Central memory CD8-positive, alpha-beta T cell (primary cell): Measurements from ENCODE around the gene PLXNA4.

Experiments
- ATAC-seq: fragments of 150-1000 bp; cut with Tn5 transposase; replicated peaks from 2 replicates; pipeline ENCODE4 v1.10.0; 2022; ENCODE audit warnings: mild to moderate bottlenecking, moderate FRiP score, moderate number of reproducible peaks; ENCODE audit not compliant: poor library complexity, severe bottlenecking; ENCODE audit errors: extremely low read depth
- DNase-seq, 2 donors: peaks; one replicate each; pipeline ENCODE4 v3.0.0; 2021; ENCODE audit warnings: low spot score in 2 of 2
- H3K27ac Mint-ChIP-seq: one replicate; pipeline ENCODE4 v1.8.0; 2022; ENCODE audit warnings: low read depth, mild to moderate bottlenecking, moderate library complexity, mixed read lengths
- H3K27me3 Mint-ChIP-seq: one replicate; pipeline ENCODE4 v1.8.0; 2022; ENCODE audit warnings: mixed read lengths
- H3K36me3 Mint-ChIP-seq: one replicate; pipeline ENCODE4 v1.8.0; 2022; ENCODE audit warnings: mild to moderate bottlenecking, moderate library complexity, mixed read lengths; ENCODE audit not compliant: insufficient read depth
- H3K4me1 Mint-ChIP-seq: one replicate; pipeline ENCODE4 v1.8.0; 2022; ENCODE audit warnings: mixed read lengths
- H3K4me3 Mint-ChIP-seq: one replicate; pipeline ENCODE4 v1.8.0; 2022; ENCODE audit warnings: mild to moderate bottlenecking, moderate library complexity, mixed read lengths
- H3K9me3 Mint-ChIP-seq: one replicate; pipeline ENCODE4 v1.8.0; 2022; ENCODE audit warnings: mixed read lengths

Gene PLXNA4

GRCh38 chr7:132261327-132262159, 314.7 kb downstream of the PLXNA4 start:
- ATAC-seq (no peak), DNase-seq (no peak)
- Mint-ChIP-seq H3K9me3 (no peaks in the 10 kb centered on the region), H3K27me3 (peaks cover 47% of the 10 kb centered on the region), H3K27ac (no peak overlapping the region), H3K36me3 (peaks cover 1% of the 10 kb centered on the region), H3K4me1 (no peaks in the 10 kb centered on the region), H3K4me3 (no peak overlapping the region)

GRCh38 chr7:132258231-132258630, 318.0 kb downstream of the PLXNA4 start:
- H3K36me3 Mint-ChIP-seq = peaks cover 1% of the 10 kb centered on the region
- no peaks in the 10 kb centered on the region for H3K4me1 Mint-ChIP-seq
- H3K27ac Mint-ChIP-seq = no peak overlapping the region
- H3K27me3 Mint-ChIP-seq = peaks cover 63% of the 10 kb centered on the region
- ATAC-seq (no peak), DNase-seq (no peak)
- H3K4me3 Mint-ChIP-seq = no peak overlapping the region
- no peaks in the 10 kb centered on the region for H3K9me3 Mint-ChIP-seq

- no peaks in the 10 kb centered on the region for H3K4me1 Mint-ChIP-seq
- H3K27ac Mint-ChIP-seq = no peak overlapping the region
- ATAC-seq (no peak), DNase-seq (no peak)
- peaks cover 57% of the 10 kb centered on the region for H3K27me3 Mint-ChIP-seq
- no peaks in the 10 kb centered on the region for H3K9me3 Mint-ChIP-seq
- peaks cover 1% of the 10 kb centered on the region for H3K36me3 Mint-ChIP-seq
- H3K4me3 Mint-ChIP-seq = no peak overlapping the region
These were observed 319.0 kb downstream of the PLXNA4 start for GRCh38 chr7:132257253-132257652.

GRCh38 chr7:132256721-132257212, 319.5 kb downstream of the PLXNA4 start:
- DNase-seq (no peak), ATAC-seq (no peak)
- peaks cover 55% of the 10 kb centered on the region for H3K27me3 Mint-ChIP-seq
- no peak overlapping the region for H3K27ac Mint-ChIP-seq
- no peaks in the 10 kb centered on the region for H3K36me3 Mint-ChIP-seq
- no peaks in the 10 kb centered on the region for H3K9me3 Mint-ChIP-seq
- H3K4me3 Mint-ChIP-seq = no peak overlapping the region
- H3K4me1 Mint-ChIP-seq = no peaks in the 10 kb centered on the region

GRCh38 chr7:132255898-132256297, 320.4 kb downstream of the PLXNA4 start:
- Mint-ChIP-seq H3K36me3 (no peaks in the 10 kb centered on the region), H3K4me3 (no peak overlapping the region), H3K27me3 (peaks cover 62% of the 10 kb centered on the region), H3K27ac (no peak overlapping the region), H3K4me1 (no peaks in the 10 kb centered on the region), H3K9me3 (no peaks in the 10 kb centered on the region)
- ATAC-seq (no peak), DNase-seq (no peak)

- Mint-ChIP-seq H3K27me3 (peaks cover 62% of the 10 kb centered on the region), H3K9me3 (no peaks in the 10 kb centered on the region), H3K4me1 (no peaks in the 10 kb centered on the region), H3K36me3 (no peaks in the 10 kb centered on the region), H3K27ac (no peak overlapping the region), H3K4me3 (no peak overlapping the region)
- ATAC-seq (no peak), DNase-seq (no peak)
These were observed 321.0 kb downstream of the PLXNA4 start for GRCh38 chr7:132255115-132255797.

GRCh38 chr7:132254455-132254854, 321.8 kb downstream of the PLXNA4 start:
- no peaks in the 10 kb centered on the region for H3K9me3 Mint-ChIP-seq
- no peaks in the 10 kb centered on the region for H3K4me1 Mint-ChIP-seq
- no peak for DNase-seq
- H3K4me3 Mint-ChIP-seq = no peak overlapping the region
- H3K27me3 Mint-ChIP-seq = peaks cover 59% of the 10 kb centered on the region
- ATAC-seq = no peak
- no peaks in the 10 kb centered on the region for H3K36me3 Mint-ChIP-seq
- H3K27ac Mint-ChIP-seq = no peak overlapping the region

GRCh38 chr7:132252793-132253100, 323.5 kb downstream of the PLXNA4 start:
- Mint-ChIP-seq H3K36me3 (no peaks in the 10 kb centered on the region), H3K27ac (no peak overlapping the region)
- no peak for ATAC-seq

GRCh38 chr7:132251327-132251659, 325.0 kb downstream of the PLXNA4 start:
- ATAC-seq = no peak

More at GRCh38 chr7:132252793-132253100, 323.5 kb downstream of the PLXNA4 start:
- DNase-seq = no peak
- Mint-ChIP-seq H3K27me3 (peaks cover 66% of the 10 kb centered on the region), H3K4me1 (no peaks in the 10 kb centered on the region), H3K9me3 (no peaks in the 10 kb centered on the region), H3K4me3 (no peak overlapping the region)

GRCh38 chr7:132250480-132251326, 325.6 kb downstream of the PLXNA4 start:
- H3K36me3 Mint-ChIP-seq = no peaks in the 10 kb centered on the region
- no peak overlapping the region for H3K4me3 Mint-ChIP-seq
- H3K4me1 Mint-ChIP-seq = no peaks in the 10 kb centered on the region
- DNase-seq (no peak), ATAC-seq (no peak)
- no peak overlapping the region for H3K27ac Mint-ChIP-seq
- peaks cover 2% of the 10 kb centered on the region for H3K9me3 Mint-ChIP-seq
- peaks cover 73% of the 10 kb centered on the region for H3K27me3 Mint-ChIP-seq

More at GRCh38 chr7:132251327-132251659, 325.0 kb downstream of the PLXNA4 start:
- H3K4me1 Mint-ChIP-seq = no peaks in the 10 kb centered on the region
- H3K9me3 Mint-ChIP-seq = no peaks in the 10 kb centered on the region
- peaks cover 75% of the 10 kb centered on the region for H3K27me3 Mint-ChIP-seq
- DNase-seq = no peak
- H3K4me3 Mint-ChIP-seq = no peak overlapping the region
- no peaks in the 10 kb centered on the region for H3K36me3 Mint-ChIP-seq
- H3K27ac Mint-ChIP-seq = no peak overlapping the region

GRCh38 chr7:132249256-132249971, 326.9 kb downstream of the PLXNA4 start:
- Mint-ChIP-seq H3K9me3 (peaks cover 5% of the 10 kb centered on the region), H3K36me3 (no peaks in the 10 kb centered on the region)
- ATAC-seq = no peak

GRCh38 chr7:132248841-132249240, 327.4 kb downstream of the PLXNA4 start:
- H3K4me3 Mint-ChIP-seq = no peak overlapping the region
- DNase-seq (no peak), ATAC-seq (no peak)
- no peaks in the 10 kb centered on the region for H3K4me1 Mint-ChIP-seq
- H3K36me3 Mint-ChIP-seq = no peaks in the 10 kb centered on the region
- H3K27ac Mint-ChIP-seq = no peak overlapping the region
- peaks cover 73% of the 10 kb centered on the region for H3K27me3 Mint-ChIP-seq
- H3K9me3 Mint-ChIP-seq = peaks cover 5% of the 10 kb centered on the region

More at GRCh38 chr7:132249256-132249971, 326.9 kb downstream of the PLXNA4 start:
- Mint-ChIP-seq H3K4me1 (no peaks in the 10 kb centered on the region), H3K27ac (no peak overlapping the region), H3K4me3 (no peak overlapping the region), H3K27me3 (peaks cover 73% of the 10 kb centered on the region)
- DNase-seq = no peak
